Liver (tissue), 9 donors: ENCODE measurements around the gene PRKN. TPM values are rescaled to one million over a fixed set of nuclear protein-coding genes. Genes with fewer than 3 reads are reported as not detected.

ENCODE experiments used
- DNase-seq: peaks from one replicate; pipeline ENCODE4 v3.0.0-alpha.2; 2017; ENCODE audit warnings: low spot score
- H3K27ac ChIP-seq, 2 donors: one replicate each; pipeline ENCODE4 v1.7.0; 2013; ENCODE audit warnings: inconsistent platforms in 2 of 2, low read length in 2 of 2, control low read depth in 1 of 2, low read depth in 1 of 2, mild to moderate bottlenecking in 1 of 2
- H3K27me3 ChIP-seq, 4 donors: one replicate each; pipeline versions ENCODE4 v1.6.1 to v1.7.0; 2013; ENCODE audit warnings: low read length in 3 of 4, inconsistent platforms in 1 of 4, mild to moderate bottlenecking in 1 of 4, moderate library complexity in 1 of 4; ENCODE audit not compliant: control insufficient read depth in 4 of 4, insufficient read depth in 4 of 4
- H3K36me3 ChIP-seq, 4 donors: one replicate each; pipeline versions ENCODE4 v1.6.1 to v1.7.0; 2013; ENCODE audit warnings: low read length in 3 of 4, mild to moderate bottlenecking in 3 of 4, low read depth in 1 of 4, moderate library complexity in 1 of 4; ENCODE audit not compliant: control insufficient read depth in 4 of 4, insufficient read depth in 3 of 4
- H3K4me1 ChIP-seq, 4 donors: one replicate each; pipeline versions ENCODE4 v1.6.1 to v1.7.0; 2013; ENCODE audit warnings: low read length in 3 of 4, mild to moderate bottlenecking in 3 of 4, moderate library complexity in 1 of 4; ENCODE audit not compliant: control insufficient read depth in 4 of 4, insufficient read depth in 4 of 4
- H3K4me3 ChIP-seq, 3 donors: one replicate each; pipeline versions ENCODE4 v1.6.1 to v1.7.0; 2013; ENCODE audit warnings: low read length in 3 of 3, control low read depth in 1 of 3, low read depth in 1 of 3, mild to moderate bottlenecking in 1 of 3
- H3K9ac ChIP-seq, 2 donors: one replicate each; pipeline ENCODE4 v1.7.0; 2013; ENCODE audit warnings: low read length in 2 of 2, mild to moderate bottlenecking in 2 of 2, moderate library complexity in 2 of 2, control low read depth in 1 of 2, low read depth in 1 of 2
- H3K9me3 ChIP-seq, 4 donors: one replicate each; pipeline versions ENCODE4 v1.6.1 to v1.7.0; 2013; ENCODE audit warnings: low read length in 3 of 4; ENCODE audit not compliant: control insufficient read depth in 4 of 4
- EGR1 ChIP-seq, 2 donors: IDR thresholded peaks; 2 replicates each; pipeline ENCODE4 v1.6.1; 2016 to 2018; ENCODE audit warnings: antibody characterized with exemption in 2 of 2, low read depth in 2 of 2
- FOXA1 ChIP-seq: IDR thresholded peaks from 2 replicates; pipeline ENCODE4 v1.6.1; 2016; ENCODE audit warnings: antibody characterized with exemption
- FOXA2 ChIP-seq: IDR thresholded peaks from 2 replicates; pipeline ENCODE4 v1.6.1; 2016; ENCODE audit warnings: antibody characterized with exemption
- GABPA ChIP-seq, 2 donors: IDR thresholded peaks in 1 of 2; conservative IDR thresholded peaks in 1 of 2; 2 replicates each; pipeline ENCODE4 v1.6.1; 2016; ENCODE audit warnings: antibody characterized with exemption in 2 of 2, mild to moderate bottlenecking in 1 of 2, moderate library complexity in 1 of 2
- HNF4A ChIP-seq, 2 donors: conservative IDR thresholded peaks; 2 replicates each; pipeline ENCODE4 v1.6.1; 2016; ENCODE audit warnings: antibody characterized with exemption in 2 of 2, mild to moderate bottlenecking in 2 of 2
- HNF4G ChIP-seq: IDR thresholded peaks from 2 replicates; pipeline ENCODE4 v1.6.1; 2016; ENCODE audit warnings: antibody characterized with exemption
- JUND ChIP-seq, 2 donors: IDR thresholded peaks; 2 replicates each; pipeline ENCODE4 v1.6.1; 2016; ENCODE audit warnings: antibody characterized with exemption in 2 of 2
- NR2F2 ChIP-seq: IDR thresholded peaks from 2 replicates; pipeline ENCODE4 v1.6.1; 2016; ENCODE audit warnings: antibody characterized with exemption
- RAD21 ChIP-seq, 2 donors: IDR thresholded peaks; 2 replicates each; pipeline ENCODE4 v1.6.1; 2016; ENCODE audit warnings: antibody characterized with exemption in 2 of 2, mild to moderate bottlenecking in 2 of 2
- RXRA ChIP-seq, 2 donors: IDR thresholded peaks; 2 replicates each; pipeline ENCODE4 v1.6.1; 2017 to 2018; ENCODE audit warnings: antibody characterized with exemption in 2 of 2, mild to moderate bottlenecking in 1 of 2
- SP1 ChIP-seq: IDR thresholded peaks from 2 replicates; pipeline ENCODE4 v1.6.1; 2018; ENCODE audit warnings: antibody characterized with exemption, mild to moderate bottlenecking
- TAF1 ChIP-seq: conservative IDR thresholded peaks from 2 replicates; pipeline ENCODE4 v1.6.1; 2016; ENCODE audit warnings: antibody characterized with exemption, mild to moderate bottlenecking
- YY1 ChIP-seq: IDR thresholded peaks from 2 replicates; pipeline ENCODE4 v1.6.1; 2016; ENCODE audit warnings: antibody characterized with exemption, mild to moderate bottlenecking
- WGBS: extraction: QIAGEN DNeasy Blood & Tissue Kit; methylation state at CpG from one replicate; pipeline ENCODE4 v1.1.7; 2013; 5-methylcytosine and 5-hydroxymethylcytosine counted together
- polyA plus RNA-seq, 2 donors: library from polyadenylated mRNA; stranded (reverse) in 1 of 2; unstranded in 1 of 2; fragments of 200-250 nt in 1 of 2; fragments of >200 nt in 1 of 2; fragmentation: Nextera tagmentation in 1 of 2; extraction: Ambion mirVana in 1 of 2; gene quantifications; one replicate each; pipeline versions ENCODE4 v1.2.1 to v1.2.3, GENCODE V29; 2013 to 2015
- total RNA-seq, 2 donors: library from RNA; depleted of rRNA; stranded (reverse); fragments of >200 nt; gene quantifications; one replicate each; pipeline ENCODE4 v1.2.3, GENCODE V29; 2014
- TF ChIP-seq, protein P1 (sequence below): IDR thresholded peaks from 2 replicates; pipeline ENCODE4 v1.6.1; 2016; ENCODE audit warnings: antibody characterized with exemption
- TF ChIP-seq, protein P2 (sequence below): IDR thresholded peaks from 2 replicates; pipeline ENCODE4 v1.6.1; 2016; ENCODE audit warnings: antibody characterized with exemption
- TF ChIP-seq, protein P3 (sequence below): IDR thresholded peaks from 2 replicates; pipeline ENCODE4 v1.6.1; 2016; ENCODE audit warnings: antibody characterized with exemption
- TF ChIP-seq, protein P4 (sequence below): IDR thresholded peaks from 2 replicates; pipeline ENCODE4 v1.6.1; 2016; ENCODE audit warnings: antibody characterized with exemption, mild to moderate bottlenecking
- TF ChIP-seq, protein P5 (sequence below): fragments of 150-350 bp; IDR thresholded peaks from 2 replicates; pipeline ENCODE4 v1.5.1; 2017; ENCODE audit warnings: improper control_type of control experiment, low read depth, low read length; ENCODE audit not compliant: missing input control
- donor health status: healthy.
- donor health status: healthy.
- donor health status: healthy.
- donor health status: healthy.
- donor health status: healthy.

PRKN gene
- total and polyA plus RNA-seq, 4 donors = 0.47 to 4.1 (median 3.2) TPM

DNA sequence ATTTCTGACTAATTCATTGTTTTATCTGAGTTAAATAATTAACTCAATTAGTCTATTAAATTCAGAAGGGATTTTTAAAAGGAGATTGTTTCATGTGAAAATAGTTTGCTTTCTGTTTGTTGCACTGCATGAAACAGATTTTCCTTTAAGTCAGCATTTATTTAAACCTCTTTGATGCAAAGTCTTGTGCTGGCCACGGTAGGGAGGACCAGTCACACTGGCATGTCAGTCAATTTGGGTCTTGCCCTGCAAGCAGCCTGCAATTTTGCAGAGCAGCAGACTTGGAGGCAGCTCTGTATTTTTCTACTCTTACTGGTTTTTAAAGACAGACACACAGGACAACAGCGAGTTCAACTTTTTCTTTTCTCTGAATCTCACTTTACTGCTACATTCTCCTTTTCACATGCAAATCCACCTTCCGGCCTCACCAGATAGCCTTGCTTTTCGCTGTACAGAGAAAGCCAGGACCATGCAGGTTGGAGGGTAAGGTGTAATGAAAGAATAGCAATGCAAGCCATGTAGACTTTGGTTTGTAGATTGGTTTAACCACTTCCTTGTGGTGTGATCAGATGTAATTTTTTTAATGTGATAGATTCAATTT, 763.8 kb downstream of the PRKN start:
- H3K27me3 ChIP-seq = no peaks in the 10 kb centered on the region
- no peak for DNase-seq
- H3K36me3 ChIP-seq = no peaks in the 10 kb centered on the region
- no peaks in the 10 kb centered on the region for H3K9me3 ChIP-seq
- no peak overlapping the region for H3K4me3 ChIP-seq
- no peak overlapping the region for H3K27ac ChIP-seq
- WGBS = 80% methylated on average over 4 of the region's 4 CpGs
- no peak overlapping the region for H3K9ac ChIP-seq
- H3K4me1 ChIP-seq = no peaks in the 10 kb centered on the region
- no peak for TF ChIP-seq TAF1
- TF ChIP-seq YY1 = no peak
- TF ChIP-seq HNF4G = no peak
- no peak for TF ChIP-seq JUND (IDR thresholded peaks at IDR 0.05)
- no peak for TF ChIP-seq RAD21 (IDR thresholded peaks at IDR 0.05)
- no peak for TF ChIP-seq FOXA2
- no peak for TF ChIP-seq GABPA (IDR thresholded peaks at IDR 0.05 in 1 of 2, conservative IDR thresholded peaks at IDR 0.05 in 1 of 2)
- TF ChIP-seq, protein P1, sequence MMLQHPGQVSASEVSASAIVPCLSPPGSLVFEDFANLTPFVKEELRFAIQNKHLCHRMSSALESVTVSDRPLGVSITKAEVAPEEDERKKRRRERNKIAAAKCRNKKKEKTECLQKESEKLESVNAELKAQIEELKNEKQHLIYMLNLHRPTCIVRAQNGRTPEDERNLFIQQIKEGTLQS = no peak
- TF ChIP-seq, protein P2, sequence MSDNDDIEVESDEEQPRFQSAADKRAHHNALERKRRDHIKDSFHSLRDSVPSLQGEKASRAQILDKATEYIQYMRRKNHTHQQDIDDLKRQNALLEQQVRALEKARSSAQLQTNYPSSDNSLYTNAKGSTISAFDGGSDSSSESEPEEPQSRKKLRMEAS = no peak

DNA sequence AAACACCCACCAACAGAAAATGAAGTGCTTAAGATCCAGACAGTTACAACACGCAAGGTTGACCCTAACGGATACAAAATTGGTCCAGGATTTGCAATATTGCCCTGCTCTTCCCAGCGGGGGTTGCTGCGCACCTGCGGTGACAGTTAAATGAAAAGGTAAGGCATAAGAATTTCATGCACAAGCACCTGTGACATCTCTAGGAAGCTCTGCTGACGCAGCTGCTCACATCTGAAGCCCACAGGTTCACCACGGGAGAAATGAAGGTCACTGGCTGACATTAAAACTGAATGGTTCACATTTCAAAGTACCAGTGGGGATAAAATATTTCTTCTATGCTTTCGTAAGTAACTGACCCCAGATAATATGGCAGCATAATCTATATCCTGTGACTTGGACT, 764.4 kb downstream of the PRKN start:
- 93% methylated on average over 8 of the region's 8 CpGs for WGBS
- TF ChIP-seq HNF4A (conservative IDR thresholded peaks at IDR 0.05) (no peak), YY1 (no peak), JUND (IDR thresholded peaks at IDR 0.05) (no peak), GABPA (IDR thresholded peaks at IDR 0.05 in 1 of 2, conservative IDR thresholded peaks at IDR 0.05 in 1 of 2) (no peak), RXRA (IDR thresholded peaks at IDR 0.05) (no peak), NR2F2 (no peak), EGR1 (IDR thresholded peaks at IDR 0.05; ENCODE audit: low read depth in 2 of 2) (no peak), SP1 (no peak), FOXA1 (no peak), TAF1 (no peak), HNF4G (no peak), RAD21 (IDR thresholded peaks at IDR 0.05) (no peak)
- TF ChIP-seq, protein P3, sequence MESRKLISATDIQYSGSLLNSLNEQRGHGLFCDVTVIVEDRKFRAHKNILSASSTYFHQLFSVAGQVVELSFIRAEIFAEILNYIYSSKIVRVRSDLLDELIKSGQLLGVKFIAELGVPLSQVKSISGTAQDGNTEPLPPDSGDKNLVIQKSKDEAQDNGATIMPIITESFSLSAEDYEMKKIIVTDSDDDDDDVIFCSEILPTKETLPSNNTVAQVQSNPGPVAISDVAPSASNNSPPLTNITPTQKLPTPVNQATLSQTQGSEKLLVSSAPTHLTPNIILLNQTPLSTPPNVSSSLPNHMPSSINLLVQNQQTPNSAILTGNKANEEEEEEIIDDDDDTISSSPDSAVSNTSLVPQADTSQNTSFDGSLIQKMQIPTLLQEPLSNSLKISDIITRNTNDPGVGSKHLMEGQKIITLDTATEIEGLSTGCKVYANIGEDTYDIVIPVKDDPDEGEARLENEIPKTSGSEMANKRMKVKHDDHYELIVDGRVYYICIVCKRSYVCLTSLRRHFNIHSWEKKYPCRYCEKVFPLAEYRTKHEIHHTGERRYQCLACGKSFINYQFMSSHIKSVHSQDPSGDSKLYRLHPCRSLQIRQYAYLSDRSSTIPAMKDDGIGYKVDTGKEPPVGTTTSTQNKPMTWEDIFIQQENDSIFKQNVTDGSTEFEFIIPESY = no peak
- TF ChIP-seq, protein P4, sequence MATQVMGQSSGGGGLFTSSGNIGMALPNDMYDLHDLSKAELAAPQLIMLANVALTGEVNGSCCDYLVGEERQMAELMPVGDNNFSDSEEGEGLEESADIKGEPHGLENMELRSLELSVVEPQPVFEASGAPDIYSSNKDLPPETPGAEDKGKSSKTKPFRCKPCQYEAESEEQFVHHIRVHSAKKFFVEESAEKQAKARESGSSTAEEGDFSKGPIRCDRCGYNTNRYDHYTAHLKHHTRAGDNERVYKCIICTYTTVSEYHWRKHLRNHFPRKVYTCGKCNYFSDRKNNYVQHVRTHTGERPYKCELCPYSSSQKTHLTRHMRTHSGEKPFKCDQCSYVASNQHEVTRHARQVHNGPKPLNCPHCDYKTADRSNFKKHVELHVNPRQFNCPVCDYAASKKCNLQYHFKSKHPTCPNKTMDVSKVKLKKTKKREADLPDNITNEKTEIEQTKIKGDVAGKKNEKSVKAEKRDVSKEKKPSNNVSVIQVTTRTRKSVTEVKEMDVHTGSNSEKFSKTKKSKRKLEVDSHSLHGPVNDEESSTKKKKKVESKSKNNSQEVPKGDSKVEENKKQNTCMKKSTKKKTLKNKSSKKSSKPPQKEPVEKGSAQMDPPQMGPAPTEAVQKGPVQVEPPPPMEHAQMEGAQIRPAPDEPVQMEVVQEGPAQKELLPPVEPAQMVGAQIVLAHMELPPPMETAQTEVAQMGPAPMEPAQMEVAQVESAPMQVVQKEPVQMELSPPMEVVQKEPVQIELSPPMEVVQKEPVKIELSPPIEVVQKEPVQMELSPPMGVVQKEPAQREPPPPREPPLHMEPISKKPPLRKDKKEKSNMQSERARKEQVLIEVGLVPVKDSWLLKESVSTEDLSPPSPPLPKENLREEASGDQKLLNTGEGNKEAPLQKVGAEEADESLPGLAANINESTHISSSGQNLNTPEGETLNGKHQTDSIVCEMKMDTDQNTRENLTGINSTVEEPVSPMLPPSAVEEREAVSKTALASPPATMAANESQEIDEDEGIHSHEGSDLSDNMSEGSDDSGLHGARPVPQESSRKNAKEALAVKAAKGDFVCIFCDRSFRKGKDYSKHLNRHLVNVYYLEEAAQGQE = no peak
- TF ChIP-seq, protein P2 = no peak
- TF ChIP-seq, protein P5, sequence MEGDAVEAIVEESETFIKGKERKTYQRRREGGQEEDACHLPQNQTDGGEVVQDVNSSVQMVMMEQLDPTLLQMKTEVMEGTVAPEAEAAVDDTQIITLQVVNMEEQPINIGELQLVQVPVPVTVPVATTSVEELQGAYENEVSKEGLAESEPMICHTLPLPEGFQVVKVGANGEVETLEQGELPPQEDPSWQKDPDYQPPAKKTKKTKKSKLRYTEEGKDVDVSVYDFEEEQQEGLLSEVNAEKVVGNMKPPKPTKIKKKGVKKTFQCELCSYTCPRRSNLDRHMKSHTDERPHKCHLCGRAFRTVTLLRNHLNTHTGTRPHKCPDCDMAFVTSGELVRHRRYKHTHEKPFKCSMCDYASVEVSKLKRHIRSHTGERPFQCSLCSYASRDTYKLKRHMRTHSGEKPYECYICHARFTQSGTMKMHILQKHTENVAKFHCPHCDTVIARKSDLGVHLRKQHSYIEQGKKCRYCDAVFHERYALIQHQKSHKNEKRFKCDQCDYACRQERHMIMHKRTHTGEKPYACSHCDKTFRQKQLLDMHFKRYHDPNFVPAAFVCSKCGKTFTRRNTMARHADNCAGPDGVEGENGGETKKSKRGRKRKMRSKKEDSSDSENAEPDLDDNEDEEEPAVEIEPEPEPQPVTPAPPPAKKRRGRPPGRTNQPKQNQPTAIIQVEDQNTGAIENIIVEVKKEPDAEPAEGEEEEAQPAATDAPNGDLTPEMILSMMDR = no peak
- no peaks in the 10 kb centered on the region for H3K4me1 ChIP-seq
- no peak for DNase-seq
- no peak overlapping the region for H3K4me3 ChIP-seq
- H3K36me3 ChIP-seq = no peaks in the 10 kb centered on the region
- no peak overlapping the region for H3K9ac ChIP-seq
- H3K9me3 ChIP-seq = no peaks in the 10 kb centered on the region
- H3K27ac ChIP-seq = no peak overlapping the region
- H3K27me3 ChIP-seq = no peaks in the 10 kb centered on the region
